22Rv1 (cell line): ENCODE results near the gene FARS2.

ENCODE experiments used
- CTCF ChIP-seq: fragments of 450-650 bp; IDR thresholded peaks from 2 replicates; pipeline ENCODE4 v1.5.1; 2017; ENCODE audit warnings: mild to moderate bottlenecking
- ZFX ChIP-seq: fragments of 450-650 bp; IDR thresholded peaks from 2 replicates; pipeline ENCODE4 v1.6.1; 2017; ENCODE audit warnings: antibody characterized with exemption, borderline replicate concordance

GRCh38 chr6:5506149-5506548 lies 244.8 kb downstream of the FARS2 start:
- TF ChIP-seq CTCF (no peak), ZFX (no peak)
